Measurements from ENCODE around the gene CSMD2.
"Not testable (repeated sequence)": the region's sequence is repeated elsewhere in the genome, so short reads cannot be mapped to it uniquely, and the experiment has no call there.

The CSMD2 gene

GRCh38 chr1:34018285-34018684, 146.7 kb downstream of the CSMD2 start:
- TF ChIP-seq Cebpa-rat (IDR thresholded peaks at IDR 0.05) = no peak
- H3K4me2 ChIP-seq = no peak overlapping the region
- H4K20me1 ChIP-seq = no peaks in the 10 kb centered on the region
- no peaks in the 10 kb centered on the region for H3K27me3 ChIP-seq
- no peak overlapping the region for H3K9ac ChIP-seq
- no peaks in the 10 kb centered on the region for H3K4me1 ChIP-seq
- no peak overlapping the region for H3K27ac ChIP-seq
- H3K4me3 ChIP-seq = no peak overlapping the region
- no peaks in the 10 kb centered on the region for H3K9me3 ChIP-seq
- no peaks in the 10 kb centered on the region for H3K36me3 ChIP-seq

GRCh38 chr1:34016281-34016680, 148.7 kb downstream of the CSMD2 start:
- not testable (repeated sequence) for H3K9me3 ChIP-seq, H3K36me3 ChIP-seq, H3K4me1 ChIP-seq, H3K27me3 ChIP-seq, H3K27ac ChIP-seq, H3K9ac ChIP-seq, H3K4me2 ChIP-seq, H4K20me1 ChIP-seq, H3K4me3 ChIP-seq

DNA sequence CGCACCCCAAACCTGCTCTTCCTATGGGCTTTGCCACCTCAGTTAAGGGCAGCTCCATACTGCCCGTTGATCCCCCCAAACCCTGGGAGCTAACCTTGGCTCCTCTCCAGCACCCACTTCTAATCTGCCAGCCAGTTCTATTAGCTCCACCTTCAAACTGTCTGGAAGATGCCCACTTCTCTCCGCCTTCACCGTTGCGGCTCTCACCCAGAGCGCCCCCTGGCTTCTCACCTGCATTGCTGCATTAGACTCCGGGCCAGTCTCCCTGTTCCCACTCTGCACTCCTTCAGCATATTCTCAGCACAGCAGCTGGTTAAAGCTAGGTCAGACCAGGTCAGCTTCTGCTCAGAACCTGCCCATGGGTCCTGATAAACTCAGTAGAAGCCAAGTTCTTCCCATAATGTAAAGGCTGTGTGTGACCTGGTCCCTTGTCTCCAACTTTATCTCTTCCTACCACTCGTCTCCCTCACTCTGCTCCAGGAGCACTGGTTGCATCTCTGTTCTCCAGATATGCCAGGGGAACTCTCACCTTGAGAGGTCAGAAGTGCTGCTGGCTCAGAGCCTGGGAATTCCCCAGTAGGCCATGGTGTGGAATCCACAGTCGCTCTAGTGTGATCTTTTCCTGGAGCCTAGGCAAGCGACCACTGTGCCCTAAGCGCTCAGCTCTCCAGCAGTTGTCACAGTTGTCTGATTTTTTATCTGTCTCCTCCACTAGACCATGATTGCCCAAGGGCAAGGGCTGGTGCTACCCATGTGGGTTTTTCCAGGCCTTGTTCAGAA, 150.9 kb downstream of the CSMD2 start:
- Histone ChIP-seq H3K4me3 (no peak overlapping the region), H3K4me1 (no peaks in the 10 kb centered on the region), H3K27ac (no peak overlapping the region), H3K36me3 (no peaks in the 10 kb centered on the region), H3K9me3 (no peaks in the 10 kb centered on the region), H3K27me3 (no peaks in the 10 kb centered on the region), H3K4me2 (no peak overlapping the region), H4K20me1 (no peaks in the 10 kb centered on the region), H3K9ac (no peak overlapping the region)
- no peak for TF ChIP-seq Cebpa-rat (IDR thresholded peaks at IDR 0.05)

GRCh38 chr1:34013136-34013535, 151.9 kb downstream of the CSMD2 start:
- no peak overlapping the region for H3K4me2 ChIP-seq

DNA sequence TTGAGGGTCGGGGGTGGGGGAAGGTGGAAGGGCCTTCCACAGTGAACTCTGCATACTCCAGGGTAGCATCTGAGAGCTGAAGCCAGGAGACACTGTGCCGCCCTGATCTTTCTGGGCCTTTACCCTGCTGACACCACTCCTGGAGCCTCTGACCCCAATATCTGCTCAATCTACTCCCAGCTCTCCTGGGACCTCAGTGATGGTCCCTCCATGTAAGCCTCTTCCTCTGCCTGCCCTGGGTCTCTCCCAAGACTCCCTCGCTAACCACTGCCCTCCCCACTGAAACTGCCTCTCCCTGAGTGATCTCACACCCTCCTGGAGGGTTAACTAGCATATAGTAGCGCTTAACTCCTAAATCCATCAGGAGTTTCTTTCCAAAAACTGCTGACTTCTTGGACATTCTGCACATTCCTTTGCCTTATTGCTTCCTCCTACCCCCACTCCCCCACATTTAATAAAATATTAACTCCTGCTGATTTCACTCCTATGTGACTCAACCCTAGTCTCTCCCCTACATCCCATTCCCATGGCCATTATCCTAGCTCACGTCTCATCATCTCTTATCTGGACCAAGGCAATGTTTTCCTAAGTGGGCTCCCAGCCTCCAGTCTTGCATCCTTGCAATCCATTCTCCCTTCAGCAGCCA, 155.6 kb downstream of the CSMD2 start:
- Histone ChIP-seq H3K9me3 (no peaks in the 10 kb centered on the region), H4K20me1 (no peaks in the 10 kb centered on the region), H3K4me3 (no peak overlapping the region), H3K9ac (no peak overlapping the region), H3K4me1 (no peaks in the 10 kb centered on the region), H3K36me3 (no peaks in the 10 kb centered on the region), H3K27me3 (no peaks in the 10 kb centered on the region), H3K27ac (no peak overlapping the region), H3K4me2 (no peak overlapping the region)
- no peak for TF ChIP-seq Cebpa-rat (IDR thresholded peaks at IDR 0.05)

More at GRCh38 chr1:34013136-34013535, 151.9 kb downstream of the CSMD2 start:
- Histone ChIP-seq H3K4me3 (no peak overlapping the region), H3K4me1 (no peaks in the 10 kb centered on the region), H3K9ac (no peak overlapping the region), H3K27me3 (no peaks in the 10 kb centered on the region), H4K20me1 (no peaks in the 10 kb centered on the region), H3K9me3 (no peaks in the 10 kb centered on the region), H3K36me3 (no peaks in the 10 kb centered on the region), H3K27ac (no peak overlapping the region)
- TF ChIP-seq Cebpa-rat (IDR thresholded peaks at IDR 0.05) = no peak

DNA sequence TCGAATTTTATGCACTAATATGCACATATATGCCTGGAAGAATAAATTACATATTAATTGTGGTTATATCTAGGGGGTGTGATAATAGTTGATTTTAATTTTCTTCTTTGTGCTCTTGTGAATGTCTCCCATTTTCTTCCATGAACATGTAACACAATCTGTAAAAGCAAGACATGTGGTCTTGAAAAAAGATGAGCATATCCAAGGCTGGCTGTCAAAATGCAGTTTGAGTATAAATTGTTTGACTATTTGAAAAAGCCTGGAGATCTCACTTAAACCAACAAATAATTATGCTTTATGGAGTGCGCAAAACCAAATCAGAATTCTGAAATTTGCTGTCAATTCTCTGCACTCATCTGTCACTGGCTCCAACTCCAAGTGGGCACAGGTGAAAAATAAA, 157.3 kb downstream of the CSMD2 start:
- H3K27me3 ChIP-seq = no peaks in the 10 kb centered on the region
- H3K36me3 ChIP-seq = no peaks in the 10 kb centered on the region
- H3K4me3 ChIP-seq = no peak overlapping the region

GRCh38 chr1:34005309-34005708, 159.7 kb downstream of the CSMD2 start:
- no peak overlapping the region for H3K9ac ChIP-seq
- no peak overlapping the region for H3K4me3 ChIP-seq
- H3K36me3 ChIP-seq = no peaks in the 10 kb centered on the region
- H3K27ac ChIP-seq = no peak overlapping the region
- H3K9me3 ChIP-seq = no peaks in the 10 kb centered on the region
- no peak for TF ChIP-seq Cebpa-rat (IDR thresholded peaks at IDR 0.05)
- H3K4me2 ChIP-seq = no peak overlapping the region
- H4K20me1 ChIP-seq = no peaks in the 10 kb centered on the region
- no peaks in the 10 kb centered on the region for H3K4me1 ChIP-seq
- no peaks in the 10 kb centered on the region for H3K27me3 ChIP-seq

More for the DNA sequence above, 157.3 kb downstream of the CSMD2 start:
- no peak for TF ChIP-seq Cebpa-rat (IDR thresholded peaks at IDR 0.05)
- Histone ChIP-seq H4K20me1 (no peaks in the 10 kb centered on the region), H3K4me1 (no peaks in the 10 kb centered on the region), H3K9ac (no peak overlapping the region), H3K27ac (no peak overlapping the region), H3K9me3 (no peaks in the 10 kb centered on the region), H3K4me2 (no peak overlapping the region)

DNA sequence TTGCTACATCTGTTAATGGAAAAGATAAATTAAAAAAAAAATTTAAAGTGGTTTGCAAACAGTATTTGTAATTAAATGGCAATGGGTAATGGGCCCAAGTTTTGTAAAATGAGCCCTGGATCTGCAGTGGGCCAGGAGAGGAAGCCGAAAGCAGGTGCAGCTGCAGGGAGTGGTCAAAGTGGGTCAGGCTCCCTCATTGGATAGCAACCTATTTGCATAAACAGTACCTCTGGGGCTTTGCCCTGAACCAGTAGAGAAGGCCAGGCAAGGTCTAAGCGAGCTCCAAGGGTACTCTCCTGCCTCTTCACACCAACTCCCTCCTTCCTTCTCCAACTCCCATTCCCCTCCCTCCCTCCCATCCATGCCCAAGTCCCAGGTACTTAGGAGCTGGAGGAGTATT, 162.2 kb downstream of the CSMD2 start:
- Histone ChIP-seq H3K27ac (no peak overlapping the region), H3K36me3 (no peaks in the 10 kb centered on the region), H3K4me3 (no peak overlapping the region), H3K9me3 (no peaks in the 10 kb centered on the region), H4K20me1 (no peaks in the 10 kb centered on the region), H3K27me3 (no peaks in the 10 kb centered on the region), H3K9ac (no peak overlapping the region), H3K4me2 (no peak overlapping the region), H3K4me1 (no peaks in the 10 kb centered on the region)
- no peak for TF ChIP-seq Cebpa-rat (IDR thresholded peaks at IDR 0.05)

DNA sequence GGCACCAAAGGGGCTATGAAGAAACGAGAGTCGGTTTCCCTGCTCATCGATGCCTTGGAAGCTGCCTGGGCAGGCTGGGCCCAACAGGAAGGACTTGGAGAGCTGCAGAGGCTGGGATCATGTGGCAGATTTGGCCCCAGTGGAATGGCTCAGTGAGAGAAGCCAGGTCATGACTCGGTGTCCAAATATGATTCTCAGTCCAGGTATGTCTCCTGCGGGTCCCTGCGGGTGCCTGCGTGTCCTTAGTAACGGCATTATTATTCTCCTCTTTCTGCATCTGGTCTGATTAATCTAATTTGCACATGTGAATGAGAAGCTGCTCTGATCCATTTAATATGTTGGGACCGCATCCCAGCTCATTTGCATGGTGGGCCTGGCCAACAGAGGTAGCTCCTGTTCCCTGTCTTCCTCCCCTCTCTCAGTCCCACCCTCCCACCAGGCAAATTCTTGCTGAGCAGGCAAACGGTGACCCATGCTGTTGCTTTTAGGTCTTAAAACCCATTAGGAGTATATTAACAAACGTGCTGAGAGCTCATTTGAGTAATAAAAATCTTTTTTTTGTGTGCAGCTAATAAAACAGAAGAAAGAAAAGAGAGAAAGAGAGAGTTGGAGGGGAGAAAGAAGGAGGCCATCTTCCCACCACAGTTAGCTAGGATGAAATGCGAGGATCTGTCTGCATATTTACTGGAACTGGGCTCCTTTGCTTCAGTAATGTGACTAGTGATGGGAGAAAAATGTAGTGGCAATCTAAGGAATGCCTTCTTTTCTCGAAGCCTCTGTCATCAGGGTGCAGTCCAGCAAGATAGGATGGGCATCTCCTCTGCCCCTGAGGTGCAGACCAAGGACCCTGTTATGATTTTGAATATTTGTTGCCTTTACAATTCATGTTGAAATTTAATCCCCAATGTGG, 167.6 kb downstream of the CSMD2 start:
- Histone ChIP-seq H3K27me3 (no peaks in the 10 kb centered on the region), H3K27ac (no peak overlapping the region), H3K9ac (no peak overlapping the region), H3K4me1 (no peaks in the 10 kb centered on the region), H3K4me2 (no peak overlapping the region), H3K4me3 (no peak overlapping the region), H4K20me1 (no peaks in the 10 kb centered on the region), H3K9me3 (no peaks in the 10 kb centered on the region), H3K36me3 (no peaks in the 10 kb centered on the region)
- no peak for TF ChIP-seq Cebpa-rat (IDR thresholded peaks at IDR 0.05)

DNA sequence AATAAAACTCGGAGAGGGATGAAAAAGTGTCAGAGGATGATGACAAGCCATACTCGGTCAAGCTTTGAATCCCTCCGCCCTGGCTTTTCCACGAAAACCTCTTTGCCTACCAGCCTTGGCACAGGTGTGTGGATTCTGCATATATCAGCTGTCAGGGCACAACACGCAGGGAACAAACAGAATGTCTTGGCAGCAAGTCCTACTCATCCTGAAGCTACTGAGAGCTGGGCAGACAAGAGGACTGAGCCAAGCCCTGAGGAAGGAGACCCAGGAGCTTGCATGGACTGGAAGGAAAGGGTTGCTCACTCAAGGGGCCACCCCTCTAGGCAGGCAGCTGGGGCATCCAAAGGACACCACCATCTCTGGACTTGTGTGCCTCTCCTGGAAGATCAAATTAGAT, 168.7 kb downstream of the CSMD2 start:
- no peak for TF ChIP-seq Cebpa-rat (IDR thresholded peaks at IDR 0.05)
- H3K4me1 ChIP-seq = no peaks in the 10 kb centered on the region
- no peaks in the 10 kb centered on the region for H3K9me3 ChIP-seq
- no peak overlapping the region for H3K4me2 ChIP-seq
- H3K27ac ChIP-seq = no peak overlapping the region
- H4K20me1 ChIP-seq = no peaks in the 10 kb centered on the region
- no peak overlapping the region for H3K9ac ChIP-seq
- H3K36me3 ChIP-seq = no peaks in the 10 kb centered on the region
- no peak overlapping the region for H3K4me3 ChIP-seq
- no peaks in the 10 kb centered on the region for H3K27me3 ChIP-seq
